HCT116 (cell line): ENCODE data around the gene ZNF436. TPM values are rescaled to one million over a fixed set of nuclear protein-coding genes. Genes with fewer than 3 reads are reported as not detected.

Source experiments
- ATAC-seq: fragments of 200-7000 bp; cut with Tn5 transposase; 2 replicates; pipeline ENCODE4 v1.9.1; 2020; ENCODE audit warnings: mild to moderate bottlenecking, moderate library complexity
- BruUV-seq: library from RNA; stranded (reverse); fragments of 400-500 nt; replicated peaks from 2 replicates; lab custom pipeline; 2021; lab: Mats Ljungman, UMichigan
- CTCF ChIA-PET: fragments of 300-600 bp; sonication (Branson Sonifier 250); formaldehyde crosslinking; loops from one replicate; lab custom pipeline; 2021; ENCODE audit warnings: antibody characterized with exemption; lab: Charles Lee
- POLR2A ChIA-PET: fragments of 300-600, 350-600 bp; sonication (Branson Sonifier 250); formaldehyde crosslinking; loops from one replicate; lab custom pipeline; 2021; ENCODE audit warnings: antibody characterized with exemption; lab: Charles Lee
- RAD21 ChIA-PET, 2 experiments: fragments of 300-600 bp; sonication (Branson Sonifier 250); formaldehyde crosslinking; loops; one replicate each; lab custom pipeline; 2023; ENCODE audit warnings: low total read pairs in 2 of 2; ENCODE audit not compliant: uncharacterized antibody in 2 of 2, unreplicated experiment in 2 of 2, low non-redundant PET in 1 of 2; lab: Charles Lee
- DNase-seq: peaks from one replicate; pipeline ENCODE4 v3.0.0-alpha.2; 2010; ENCODE audit warnings: low read depth, low spot score
- H2AFZ ChIP-seq: fragments of 200-600 bp; shearing (Covaris generic), sonication (generic); 2 replicates; pipeline ENCODE4 v1.6.1; 2017; ENCODE audit warnings: low read depth, mixed run types, mixed read lengths, antibody characterized with exemption, low read length; ENCODE audit not compliant: poor library complexity, severe bottlenecking
- H3K27ac ChIP-seq: 2 replicates; pipeline ENCODE4 v1.5.1; 2012; ENCODE audit warnings: low read depth, low read length
- H3K27me3 ChIP-seq: fragments of 200-600 bp; sonication (generic); 2 replicates; pipeline ENCODE4 v1.6.1; 2016; ENCODE audit warnings: mixed run types, low read length, mixed read lengths; ENCODE audit not compliant: insufficient read depth
- H3K36me3 ChIP-seq, 2 experiments: fragments of 200-500 bp in 1 of 2; fragments of 200-600 bp in 1 of 2; sonication (Bioruptor generic) in 1 of 2; sonication (generic) in 1 of 2; 2 replicates each; pipeline versions ENCODE4 v1.5.1 to v1.6.1; 2014 to 2016; ENCODE audit warnings: low read length in 2 of 2, inconsistent platforms in 1 of 2, mixed read lengths in 1 of 2, mixed run types in 1 of 2; ENCODE audit not compliant: insufficient read depth in 2 of 2, control insufficient read depth in 1 of 2
- H3K4me1 ChIP-seq, 2 experiments: fragments of 200-600 bp in 1 of 2; sonication (generic) in 1 of 2; 2 replicates each; pipeline versions ENCODE4 v1.5.1 to v1.6.1; 2012 to 2017; ENCODE audit warnings: low read length in 2 of 2, inconsistent platforms in 1 of 2, mild to moderate bottlenecking in 1 of 2, mixed read lengths in 1 of 2, mixed run types in 1 of 2, moderate library complexity in 1 of 2; ENCODE audit not compliant: insufficient read depth in 2 of 2, control insufficient read depth in 1 of 2
- H3K4me2 ChIP-seq: fragments of 200-600 bp; sonication (generic); 2 replicates; pipeline ENCODE4 v1.6.1; 2017; ENCODE audit warnings: mixed run types, low read length, mixed read lengths
- H3K4me3 ChIP-seq, 2 experiments: fragments of 200-600 bp in 1 of 2; sonication (generic) in 1 of 2; replicated peaks in 1 of 2; 2 replicates each; pipeline ENCODE4 v1.5.1; 2011 to 2016; ENCODE audit warnings: low read length in 2 of 2, control low read depth in 1 of 2, low read depth in 1 of 2, mild to moderate bottlenecking in 1 of 2, mixed read lengths in 1 of 2, mixed run types in 1 of 2
- H3K79me2 ChIP-seq: fragments of 200-600 bp; sonication (generic); 2 replicates; pipeline ENCODE4 v1.6.1; 2017; ENCODE audit warnings: mild to moderate bottlenecking, mixed run types, low read length, moderate library complexity, mixed read lengths; ENCODE audit not compliant: insufficient read depth
- H3K9ac ChIP-seq: fragments of 200-600 bp; sonication (generic); 2 replicates; pipeline ENCODE4 v1.6.1; 2016; ENCODE audit warnings: low read length, mixed read lengths
- H3K9me2 ChIP-seq: fragments of 200-600 bp; sonication (generic), shearing (Covaris generic); 2 replicates; pipeline ENCODE4 v1.6.1; 2017; ENCODE audit warnings: mixed run types, mild to moderate bottlenecking, moderate library complexity; ENCODE audit not compliant: insufficient read depth
- H3K9me3 ChIP-seq, 2 experiments: fragments of 200-500 bp in 1 of 2; fragments of 200-600 bp in 1 of 2; sonication (Bioruptor generic) in 1 of 2; sonication (generic) in 1 of 2; 2 replicates each; pipeline ENCODE4 v1.6.1; 2014 to 2017; ENCODE audit warnings: low read length in 2 of 2, mixed read lengths in 2 of 2, inconsistent platforms in 1 of 2, low read depth in 1 of 2, mild to moderate bottlenecking in 1 of 2, mixed run types in 1 of 2, moderate library complexity in 1 of 2; ENCODE audit not compliant: control insufficient read depth in 1 of 2, insufficient read depth in 1 of 2
- H4K20me1 ChIP-seq: fragments of 200-600 bp; sonication (generic), shearing (Covaris generic); 2 replicates; pipeline ENCODE4 v1.6.1; 2017; ENCODE audit warnings: mixed run types, mild to moderate bottlenecking, moderate library complexity; ENCODE audit not compliant: insufficient read depth
- CEBPB ChIP-seq: IDR thresholded peaks from 2 replicates; pipeline ENCODE4 v1.6.1; 2012; ENCODE audit warnings: low read depth
- EGR1 ChIP-seq: IDR thresholded peaks from 2 replicates; pipeline ENCODE4 v1.6.1; 2012; ENCODE audit warnings: low read depth
- ELF1 ChIP-seq: IDR thresholded peaks from 2 replicates; pipeline ENCODE4 v1.6.1; 2012; ENCODE audit warnings: low read depth, borderline replicate concordance
- EZH2 ChIP-seq: fragments of 200-600 bp; sonication (generic); IDR thresholded peaks from 2 replicates; pipeline ENCODE4 v1.6.1; 2017; ENCODE audit warnings: antibody characterized with exemption, mixed run types
- EZH2phosphoT487 ChIP-seq: fragments of 200-600 bp; IDR thresholded peaks from 2 replicates; pipeline ENCODE4 v1.6.1; 2018; ENCODE audit warnings: antibody characterized with exemption, borderline replicate concordance
- FOSL1 ChIP-seq: IDR thresholded peaks from 2 replicates; pipeline ENCODE4 v1.6.1; 2012; ENCODE audit warnings: low read depth
- JUND ChIP-seq: IDR thresholded peaks from 2 replicates; pipeline ENCODE4 v1.6.1; 2012
- POLR2AphosphoS5 ChIP-seq: IDR thresholded peaks from 2 replicates; pipeline ENCODE4 v1.6.1; 2011; ENCODE audit warnings: mild to moderate bottlenecking, low read depth, low read length, moderate library complexity
- SIN3A ChIP-seq: IDR thresholded peaks from 2 replicates; pipeline ENCODE4 v1.6.1; 2012; ENCODE audit warnings: low read depth
- SP1 ChIP-seq: IDR thresholded peaks from 2 replicates; pipeline ENCODE4 v1.6.1; 2012; ENCODE audit warnings: low read depth
- ZBTB33 ChIP-seq: IDR thresholded peaks from 2 replicates; pipeline ENCODE4 v1.6.1; 2011; ENCODE audit warnings: mild to moderate bottlenecking, low read length, moderate library complexity; ENCODE audit not compliant: insufficient replicate concordance; ENCODE audit errors: extremely low read depth
- ZNF274 ChIP-seq: fragments of 200-500 bp; sonication (Bioruptor generic); IDR thresholded peaks from 2 replicates; pipeline ENCODE4 v1.6.1; 2014; ENCODE audit warnings: mild to moderate bottlenecking, low read depth, low read length, inconsistent platforms
- intact Hi-C: fragments of 100-400 bp; cut with micrococcal nuclease; formaldehyde crosslinking; loops from 2 replicates; pipeline ENCODE4 v1.10.0; 2022
- total RNA-seq: library from RNA; stranded (reverse); gene quantifications from one replicate; pipeline ENCODE4 v1.2.1, GENCODE V29; 2021; ENCODE audit not compliant: unreplicated experiment
- TF ChIP-seq, protein P1 (sequence below): IDR thresholded peaks from 2 replicates; pipeline ENCODE4 v1.6.1; 2012; ENCODE audit warnings: low read depth

ZNF436 gene
- total RNA-seq, 1 experiment from 2014 or later = 8.1 TPM

GRCh38 chr1:23408797-23409290 lies 39.2 kb upstream of the ZNF436 start:
- BruUV-seq = no TSS peak
- Histone ChIP-seq H3K9me2 (no peaks in the 10 kb centered on the region), H3K27ac (no peak overlapping the region), H3K27me3 (no peaks in the 10 kb centered on the region), H4K20me1 (no peaks in the 10 kb centered on the region), H3K9ac (no peak overlapping the region), H3K79me2 (no peaks in the 10 kb centered on the region), H3K4me1 (peaks cover 7 to 20% of the 10 kb centered on the region in 2 experiments), H3K4me3 (no peak overlapping the region), H3K9me3 (no peaks in the 10 kb centered on the region), H3K4me2 (no peak overlapping the region), H2AFZ (no peak overlapping the region), H3K36me3 (no peaks in the 10 kb centered on the region)
- TF ChIP-seq FOSL1 = no peak
- TF ChIP-seq ZBTB33 = no peak
- no peak for TF ChIP-seq EZH2
- TF ChIP-seq SIN3A = no peak
- TF ChIP-seq, protein P1, sequence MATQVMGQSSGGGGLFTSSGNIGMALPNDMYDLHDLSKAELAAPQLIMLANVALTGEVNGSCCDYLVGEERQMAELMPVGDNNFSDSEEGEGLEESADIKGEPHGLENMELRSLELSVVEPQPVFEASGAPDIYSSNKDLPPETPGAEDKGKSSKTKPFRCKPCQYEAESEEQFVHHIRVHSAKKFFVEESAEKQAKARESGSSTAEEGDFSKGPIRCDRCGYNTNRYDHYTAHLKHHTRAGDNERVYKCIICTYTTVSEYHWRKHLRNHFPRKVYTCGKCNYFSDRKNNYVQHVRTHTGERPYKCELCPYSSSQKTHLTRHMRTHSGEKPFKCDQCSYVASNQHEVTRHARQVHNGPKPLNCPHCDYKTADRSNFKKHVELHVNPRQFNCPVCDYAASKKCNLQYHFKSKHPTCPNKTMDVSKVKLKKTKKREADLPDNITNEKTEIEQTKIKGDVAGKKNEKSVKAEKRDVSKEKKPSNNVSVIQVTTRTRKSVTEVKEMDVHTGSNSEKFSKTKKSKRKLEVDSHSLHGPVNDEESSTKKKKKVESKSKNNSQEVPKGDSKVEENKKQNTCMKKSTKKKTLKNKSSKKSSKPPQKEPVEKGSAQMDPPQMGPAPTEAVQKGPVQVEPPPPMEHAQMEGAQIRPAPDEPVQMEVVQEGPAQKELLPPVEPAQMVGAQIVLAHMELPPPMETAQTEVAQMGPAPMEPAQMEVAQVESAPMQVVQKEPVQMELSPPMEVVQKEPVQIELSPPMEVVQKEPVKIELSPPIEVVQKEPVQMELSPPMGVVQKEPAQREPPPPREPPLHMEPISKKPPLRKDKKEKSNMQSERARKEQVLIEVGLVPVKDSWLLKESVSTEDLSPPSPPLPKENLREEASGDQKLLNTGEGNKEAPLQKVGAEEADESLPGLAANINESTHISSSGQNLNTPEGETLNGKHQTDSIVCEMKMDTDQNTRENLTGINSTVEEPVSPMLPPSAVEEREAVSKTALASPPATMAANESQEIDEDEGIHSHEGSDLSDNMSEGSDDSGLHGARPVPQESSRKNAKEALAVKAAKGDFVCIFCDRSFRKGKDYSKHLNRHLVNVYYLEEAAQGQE = no peak
- no peak for TF ChIP-seq POLR2AphosphoS5
- TF ChIP-seq ZNF274 = no peak
- no peak for TF ChIP-seq EZH2phosphoT487
- no peak for TF ChIP-seq SP1
- TF ChIP-seq EGR1 = no peak
- no peak for TF ChIP-seq JUND
- TF ChIP-seq CEBPB = no peak
- no peak for TF ChIP-seq ELF1
- CTCF ChIA-PET = no interaction called here
- POLR2A ChIA-PET = no interaction called here
- RAD21 ChIA-PET = no interaction called here
- ATAC-seq = no peak
- no peak for DNase-seq
- intact Hi-C loops = loop anchor here (10.0 kb wide), 1 partner anchor 434 kb away; the partner anchor contains the start of gene LACTBL1
